22Rv1 (cell line): ENCODE measurements around the gene UGT2B7.

Experiments used
- H3K27ac ChIP-seq: fragments of 450-650 bp; 2 replicates; pipeline ENCODE4 v1.5.1; 2017
- ZFX ChIP-seq: fragments of 450-650 bp; IDR thresholded peaks from 2 replicates; pipeline ENCODE4 v1.6.1; 2017; ENCODE audit warnings: antibody characterized with exemption, borderline replicate concordance
- TF ChIP-seq, protein P1 (sequence below): fragments of 450-650 bp; IDR thresholded peaks from 2 replicates; pipeline ENCODE4 v1.5.1; 2017; ENCODE audit warnings: mild to moderate bottlenecking

The UGT2B7 gene

DNA sequence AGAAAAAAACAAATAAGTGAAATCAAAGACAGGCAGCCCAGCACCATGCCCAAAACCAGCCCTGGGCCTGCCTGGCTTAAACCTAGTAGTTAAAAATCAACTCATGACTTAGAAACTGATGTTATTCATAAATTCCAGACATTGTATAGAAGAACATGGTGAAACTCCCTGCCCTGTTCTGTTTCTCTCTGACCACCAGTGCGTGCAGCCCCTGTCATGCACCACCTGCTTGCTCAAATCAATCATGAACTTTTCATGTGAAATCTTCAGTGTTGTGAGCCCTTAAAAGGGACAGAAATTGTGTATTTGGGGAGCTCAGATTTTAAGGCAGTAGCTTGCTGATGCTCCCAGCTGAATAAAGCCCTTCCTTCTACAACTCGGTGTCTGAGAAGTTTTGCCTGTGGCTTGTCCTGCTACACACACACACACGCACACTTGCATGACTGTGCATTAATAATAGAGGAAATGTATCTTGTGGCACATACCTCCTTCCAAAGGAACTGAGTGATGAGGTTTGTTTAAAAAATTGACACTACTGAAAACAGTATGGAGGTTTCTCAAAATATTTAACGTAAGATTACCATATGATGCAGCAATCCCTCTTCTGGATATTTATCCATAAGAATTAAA lies 39.2 kb upstream of the UGT2B7 start:
- no peak for TF ChIP-seq ZFX
- TF ChIP-seq, protein P1, sequence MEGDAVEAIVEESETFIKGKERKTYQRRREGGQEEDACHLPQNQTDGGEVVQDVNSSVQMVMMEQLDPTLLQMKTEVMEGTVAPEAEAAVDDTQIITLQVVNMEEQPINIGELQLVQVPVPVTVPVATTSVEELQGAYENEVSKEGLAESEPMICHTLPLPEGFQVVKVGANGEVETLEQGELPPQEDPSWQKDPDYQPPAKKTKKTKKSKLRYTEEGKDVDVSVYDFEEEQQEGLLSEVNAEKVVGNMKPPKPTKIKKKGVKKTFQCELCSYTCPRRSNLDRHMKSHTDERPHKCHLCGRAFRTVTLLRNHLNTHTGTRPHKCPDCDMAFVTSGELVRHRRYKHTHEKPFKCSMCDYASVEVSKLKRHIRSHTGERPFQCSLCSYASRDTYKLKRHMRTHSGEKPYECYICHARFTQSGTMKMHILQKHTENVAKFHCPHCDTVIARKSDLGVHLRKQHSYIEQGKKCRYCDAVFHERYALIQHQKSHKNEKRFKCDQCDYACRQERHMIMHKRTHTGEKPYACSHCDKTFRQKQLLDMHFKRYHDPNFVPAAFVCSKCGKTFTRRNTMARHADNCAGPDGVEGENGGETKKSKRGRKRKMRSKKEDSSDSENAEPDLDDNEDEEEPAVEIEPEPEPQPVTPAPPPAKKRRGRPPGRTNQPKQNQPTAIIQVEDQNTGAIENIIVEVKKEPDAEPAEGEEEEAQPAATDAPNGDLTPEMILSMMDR, result no peak
- H3K27ac ChIP-seq, result no peak overlapping the region

DNA sequence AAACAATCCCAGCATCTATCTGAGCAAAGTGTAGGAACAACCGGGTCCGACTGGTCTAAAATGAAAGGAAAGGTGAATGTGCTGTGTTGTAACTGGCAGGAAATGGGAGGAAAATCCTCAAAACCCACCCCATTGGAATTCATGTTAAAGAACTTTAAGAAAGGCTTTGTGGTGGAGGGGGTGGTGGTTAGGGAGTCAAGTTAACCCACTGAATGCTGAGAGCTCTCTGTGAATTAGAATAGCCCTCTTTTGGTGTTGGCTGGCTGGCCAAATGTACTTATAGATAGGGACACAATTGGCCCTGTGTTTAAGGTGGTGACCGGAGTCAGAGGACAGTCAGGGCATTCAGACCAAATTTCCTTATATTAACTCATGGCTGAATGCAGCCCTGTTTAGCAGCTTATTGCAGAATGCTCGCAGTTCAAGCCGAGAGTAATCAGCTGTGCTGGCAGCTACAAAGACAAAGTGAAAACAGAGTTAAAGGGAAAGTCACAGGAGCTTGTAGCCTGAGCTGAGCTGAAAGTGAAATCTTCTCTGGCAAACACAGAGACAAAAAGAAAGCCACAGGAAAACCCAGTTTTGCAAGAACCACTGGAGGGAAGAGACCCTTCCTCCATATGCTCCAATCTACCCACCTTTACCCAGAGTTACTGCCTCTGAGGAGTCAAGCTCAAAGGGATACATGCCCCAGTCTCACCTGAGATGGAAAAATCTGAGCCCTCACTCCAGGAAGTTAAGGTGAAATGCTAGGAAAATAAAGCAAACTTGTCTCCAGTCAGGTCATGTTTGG lies 38.5 kb upstream of the UGT2B7 start:
- TF ChIP-seq, protein P1, result no peak
- TF ChIP-seq ZFX, result no peak
- no peak overlapping the region for H3K27ac ChIP-seq

DNA sequence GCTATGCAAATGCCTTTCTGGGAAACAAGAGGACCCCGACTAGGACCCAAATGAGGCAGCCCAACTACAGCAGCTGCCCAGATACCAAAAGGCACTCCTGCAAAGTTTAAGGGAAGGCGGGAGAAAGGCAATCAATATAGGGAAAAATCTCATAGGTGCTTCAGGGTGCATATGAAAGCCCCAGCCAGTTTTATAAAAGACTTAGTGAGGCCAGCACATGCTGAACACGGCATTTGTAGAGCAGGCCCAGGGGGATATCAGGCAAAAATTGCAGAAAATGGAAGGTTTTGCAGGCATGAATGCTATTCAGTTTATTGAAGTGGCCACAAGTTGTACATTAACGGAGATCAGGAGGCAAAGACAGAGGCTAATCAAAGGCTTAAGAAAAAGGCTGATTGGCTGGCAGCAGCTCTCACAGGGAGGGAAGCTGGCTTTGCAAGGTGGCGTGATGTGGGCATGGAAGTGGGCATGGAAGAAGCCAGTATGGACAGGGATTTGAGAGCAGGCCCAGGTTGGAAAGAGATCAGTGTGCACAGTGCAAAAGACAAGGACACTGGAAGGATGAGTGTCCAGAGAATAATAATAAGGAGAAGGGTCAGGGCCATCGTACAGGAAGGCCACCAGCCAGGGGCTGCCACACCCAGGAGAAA lies 37.7 kb upstream of the UGT2B7 start:
- TF ChIP-seq ZFX, result no peak
- TF ChIP-seq, protein P1, result no peak
- H3K27ac ChIP-seq, result no peak overlapping the region

DNA sequence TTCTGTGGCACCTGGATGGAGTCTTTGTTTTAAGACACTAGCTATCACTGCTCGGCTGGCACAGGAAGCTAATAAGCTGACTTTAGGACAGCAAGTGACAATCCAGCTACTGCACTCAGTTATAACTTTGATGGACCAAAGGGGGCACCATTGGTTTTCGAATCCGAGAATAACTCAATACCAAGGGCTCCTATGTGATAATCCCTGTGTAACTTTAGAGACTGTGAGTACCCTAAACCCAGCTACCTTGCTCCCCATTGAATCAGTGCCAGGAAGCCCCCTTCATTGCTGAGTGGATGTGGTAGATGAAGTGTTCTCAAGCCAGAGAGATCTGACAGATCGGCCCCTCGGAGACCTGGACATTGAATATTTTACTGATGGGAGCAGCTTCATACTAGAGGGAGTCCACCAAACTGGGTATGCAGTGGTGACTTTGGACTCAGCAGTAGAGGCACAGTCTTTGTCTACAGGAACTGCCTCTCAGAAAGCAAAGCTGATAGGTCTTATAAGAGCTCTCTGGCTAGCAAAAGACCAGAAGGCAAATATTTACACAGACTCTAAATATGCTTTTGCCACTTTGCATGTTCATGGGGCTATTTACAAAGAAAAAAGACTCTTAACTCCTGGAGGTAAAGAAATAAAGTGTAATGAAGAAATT lies 35.5 kb upstream of the UGT2B7 start:
- TF ChIP-seq ZFX, result no peak
- TF ChIP-seq, protein P1, result peak; percentile 15; the same call in 1 of the 2 replicates
- H3K27ac ChIP-seq, result no peak overlapping the region

DNA sequence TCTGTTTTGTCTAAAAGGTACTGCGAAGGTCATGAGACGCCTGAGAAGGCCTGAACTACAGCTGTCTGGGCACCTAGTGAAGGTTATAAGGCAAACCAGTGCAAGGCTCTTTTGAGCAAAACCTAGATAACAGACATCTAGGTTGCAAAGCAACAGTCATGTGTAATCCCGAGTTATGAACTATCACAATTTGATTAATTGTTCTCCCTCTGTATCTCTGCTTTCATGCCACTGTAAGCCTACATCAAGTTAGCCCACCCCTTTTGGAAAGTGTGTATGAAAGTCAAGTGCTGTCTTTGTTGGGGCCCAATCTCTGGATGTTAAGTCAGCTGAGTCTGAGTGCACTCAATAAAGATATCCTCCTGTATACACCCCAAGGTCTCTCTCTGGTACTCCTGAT lies 31.9 kb upstream of the UGT2B7 start:
- no peak for TF ChIP-seq ZFX
- TF ChIP-seq, protein P1, result no peak
- H3K27ac ChIP-seq, result no peak overlapping the region

DNA sequence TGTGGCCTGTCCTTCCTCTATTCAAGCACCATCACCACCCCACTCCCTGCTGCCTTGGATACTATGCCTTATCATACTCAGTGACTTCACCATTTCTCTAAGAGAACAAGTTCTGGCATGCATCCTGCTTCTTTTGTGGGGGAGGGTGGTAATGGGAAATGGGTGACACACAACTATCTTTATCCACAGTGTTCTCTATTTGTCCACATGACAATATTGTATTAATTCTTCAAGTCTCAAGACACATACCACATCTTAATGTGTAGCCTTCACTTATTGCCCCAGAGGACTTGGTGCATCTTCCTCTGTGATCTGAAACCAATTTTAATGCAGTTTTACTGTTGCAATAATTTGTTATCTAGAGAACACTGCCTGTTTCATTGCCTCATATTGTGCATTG lies 29.3 kb upstream of the UGT2B7 start:
- no peak overlapping the region for H3K27ac ChIP-seq
- no peak for TF ChIP-seq ZFX
- TF ChIP-seq, protein P1, result no peak
